Measurements from ENCODE around the gene MEIG1. TPM values are rescaled to one million over a fixed set of nuclear protein-coding genes. Genes with fewer than 3 reads are reported as not detected.

The MEIG1 gene, protein sequence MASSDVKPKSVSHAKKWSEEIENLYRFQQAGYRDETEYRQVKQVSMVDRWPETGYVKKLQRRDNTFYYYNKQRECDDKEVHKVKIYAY
- total RNA-seq, result not detected

DNA sequence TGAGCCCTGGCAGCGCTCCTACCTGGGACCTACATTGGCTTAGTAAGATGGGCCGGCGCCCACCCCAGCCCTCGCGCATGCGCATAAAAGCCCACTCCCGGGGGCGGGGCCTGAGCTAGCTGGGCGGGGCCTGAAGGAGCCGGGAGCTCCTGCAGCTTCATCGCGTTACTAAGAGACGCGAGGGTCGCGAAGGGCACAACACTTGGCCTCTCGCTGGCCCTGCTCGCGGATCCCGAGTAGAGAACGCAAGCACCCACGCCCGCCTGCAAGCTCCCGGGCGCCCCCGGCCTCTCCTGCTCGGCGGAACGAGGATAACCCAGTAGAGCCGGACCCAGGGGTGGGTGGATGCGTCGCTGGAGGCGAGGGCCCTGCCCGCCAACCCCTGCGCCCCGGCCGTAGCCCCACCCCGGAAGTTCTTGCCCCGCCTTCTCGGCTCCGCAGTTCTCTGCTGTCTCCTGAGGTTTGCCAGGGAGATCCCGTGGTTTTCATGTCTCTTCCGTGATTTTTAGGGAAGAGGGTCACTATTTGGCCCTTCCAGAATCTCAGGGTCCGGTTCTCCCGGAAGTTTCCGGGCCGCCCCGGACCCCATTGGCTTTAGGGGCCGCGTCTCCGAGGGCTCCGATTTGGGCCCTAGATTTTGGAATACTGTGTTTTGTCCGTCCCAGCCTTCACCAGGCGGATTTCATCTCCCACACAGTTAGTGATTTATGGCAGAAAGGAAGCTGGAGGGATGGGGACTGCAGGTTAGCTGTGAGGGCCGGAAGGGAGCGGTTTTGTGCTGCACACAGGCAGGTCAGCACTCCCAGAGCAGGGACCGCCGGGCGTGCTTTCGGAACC lies at the start of gene MEIG1:
Gene MEIG1, plus strand, starts transcription at position 168 of the 837 bp plus-strand sequence. CDS start 7,081 bp downstream, outside the sequence.
- WGBS, 2 donors, result 0 to 1% methylated on average over 33 to 46 of the region's 60 CpGs
- no peaks in the 10 kb centered on the region for H3K36me3 ChIP-seq
- no peaks in the 10 kb centered on the region for H3K9me3 ChIP-seq
- H3K27me3 ChIP-seq, result no peaks in the 10 kb centered on the region
- intact Hi-C loops (cut with DNase I), result no loop called here
- peaks cover 0 to 4% of the 10 kb centered on the region in 2 donors for H3K4me1 ChIP-seq
- H3K4me3 ChIP-seq (replicated peaks in 1 of 3), result peak within 1 kb of the TSS; percentile 21 to 74 (median 49)
- peak; percentile 94 for DNase-seq
- H3K27ac ChIP-seq, result peak within 1 kb of the TSS; percentile 83 to 91 (median 88)
- TF ChIP-seq POLR2A (IDR thresholded peaks at IDR 0.05) (peak in 1 of 2 donors; percentile 58), CTCF (IDR thresholded peaks at IDR 0.05) (no peak)

GRCh38 chr10:14910953-14911352 lies 48.2 kb upstream of the MEIG1 start:
- DNase-seq, result no peak
- Histone ChIP-seq H3K4me1 (no peaks in the 10 kb centered on the region), H3K27ac (no peak overlapping the region), H3K4me3 (replicated peaks in 1 of 3) (no peak overlapping the region), H3K36me3 (peaks cover 14 to 18% of the 10 kb centered on the region in 2 donors), H3K9me3 (no peaks in the 10 kb centered on the region), H3K27me3 (no peaks in the 10 kb centered on the region)
- 95 to 96% methylated on average over 4 of the region's 4 CpGs for WGBS, 2 donors
- no peak for TF ChIP-seq CTCF (IDR thresholded peaks at IDR 0.05)
- no peak for TF ChIP-seq POLR2A (IDR thresholded peaks at IDR 0.05)
- intact Hi-C loops (cut with DNase I), result no loop called here

DNA sequence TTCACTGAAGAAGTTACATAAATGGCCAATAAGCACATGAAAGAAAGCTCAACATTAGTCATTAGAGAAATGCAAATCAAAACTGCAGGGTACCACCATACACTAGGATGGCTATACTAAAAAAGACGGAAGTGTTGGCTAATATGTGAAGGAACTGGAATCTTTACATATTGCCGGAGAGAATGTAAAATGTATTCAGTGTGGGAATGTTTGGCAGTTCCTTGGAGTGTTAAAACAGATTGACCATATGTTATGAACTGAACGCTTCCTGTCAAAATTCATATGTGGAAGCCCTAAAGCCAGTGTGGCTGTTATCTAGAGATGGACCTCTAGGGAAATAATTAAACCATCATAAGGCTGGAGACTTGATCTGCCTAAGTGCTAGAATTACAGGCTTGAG lies 47.4 kb upstream of the MEIG1 start:
- DNase-seq, result no peak
- intact Hi-C loops (cut with DNase I), result no loop called here
- TF ChIP-seq POLR2A (IDR thresholded peaks at IDR 0.05) (no peak), CTCF (IDR thresholded peaks at IDR 0.05) (no peak)
- Histone ChIP-seq H3K36me3 (peaks cover 17 to 21% of the 10 kb centered on the region in 2 donors), H3K27ac (no peak overlapping the region), H3K9me3 (no peaks in the 10 kb centered on the region), H3K27me3 (no peaks in the 10 kb centered on the region), H3K4me1 (no peaks in the 10 kb centered on the region), H3K4me3 (replicated peaks in 1 of 3) (no peak overlapping the region)
- WGBS, 2 donors, result 96 to 97% methylated on average over 3 of the region's 3 CpGs

DNA sequence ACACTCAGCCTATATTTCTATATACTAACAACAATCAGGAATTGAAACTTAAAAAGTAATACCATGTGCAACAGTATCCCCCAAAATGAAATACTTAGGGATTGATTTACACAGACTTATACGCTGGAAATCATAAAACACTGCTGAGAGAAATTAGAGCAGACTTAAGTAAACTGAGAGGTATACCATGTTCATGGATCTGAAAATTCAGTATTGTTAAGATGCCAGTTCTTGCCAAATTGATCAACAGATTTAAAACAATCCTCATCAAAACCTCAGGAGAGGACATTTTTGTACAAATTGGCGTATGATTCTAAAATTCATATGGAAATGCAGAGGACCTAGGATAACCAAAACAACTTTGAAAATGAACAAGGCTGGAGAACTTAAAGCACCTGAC lies 42.6 kb upstream of the MEIG1 start:
- TF ChIP-seq CTCF (IDR thresholded peaks at IDR 0.05), result no peak
- TF ChIP-seq POLR2A (IDR thresholded peaks at IDR 0.05), result no peak
- no peaks in the 10 kb centered on the region for H3K4me1 ChIP-seq
- no peak for DNase-seq
- H3K9me3 ChIP-seq, result no peaks in the 10 kb centered on the region
- H3K27ac ChIP-seq, result no peak overlapping the region
- WGBS, 2 donors, result 97 to 99% methylated on average over 2 of the region's 2 CpGs
- no peak overlapping the region for H3K4me3 ChIP-seq (replicated peaks in 1 of 3)
- peaks cover 32 to 48% of the 10 kb centered on the region in 2 donors for H3K36me3 ChIP-seq
- H3K27me3 ChIP-seq, result no peaks in the 10 kb centered on the region
- intact Hi-C loops (cut with DNase I), result no loop called here

DNA sequence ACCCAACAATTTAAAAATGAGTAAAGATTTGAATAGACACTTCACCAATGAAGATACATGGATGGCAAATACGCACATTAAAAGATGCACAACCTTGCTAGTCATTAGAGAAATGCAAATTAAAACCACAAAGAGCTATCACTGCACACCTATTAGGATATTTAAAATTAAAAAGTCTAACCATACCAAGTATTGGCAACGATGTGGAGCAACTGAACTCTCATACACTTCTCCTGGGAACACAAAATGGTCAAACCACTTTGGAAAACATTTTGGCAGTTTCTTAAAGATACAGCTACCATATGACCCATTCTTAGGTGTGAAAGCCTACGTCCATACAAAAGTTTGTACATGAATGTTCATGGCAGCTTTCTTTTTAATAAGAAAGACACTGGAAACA lies 41.4 kb upstream of the MEIG1 start:
- H3K4me1 ChIP-seq, result no peaks in the 10 kb centered on the region
- no peaks in the 10 kb centered on the region for H3K9me3 ChIP-seq
- intact Hi-C loops (cut with DNase I), result no loop called here
- H3K27ac ChIP-seq, result no peak overlapping the region
- peaks cover 38 to 55% of the 10 kb centered on the region in 2 donors for H3K36me3 ChIP-seq
- TF ChIP-seq CTCF (IDR thresholded peaks at IDR 0.05) (no peak), POLR2A (IDR thresholded peaks at IDR 0.05) (no peak)
- WGBS, 2 donors, result 94 to 98% methylated on average over 3 of the region's 3 CpGs
- no peak overlapping the region for H3K4me3 ChIP-seq (replicated peaks in 1 of 3)
- DNase-seq, result no peak
- H3K27me3 ChIP-seq, result no peaks in the 10 kb centered on the region

Data from thyroid gland (tissue), 4 donors.